Suprapubic skin (tissue), 4 donors: ENCODE data around the gene PACRG.

Experiments used
- POLR2A ChIP-seq, 2 donors: fragments of 450-650 bp; IDR thresholded peaks; one replicate each; pipeline ENCODE4 v1.6.1; 2017; ENCODE audit warnings: antibody characterized with exemption in 2 of 2, mild to moderate bottlenecking in 2 of 2, moderate library complexity in 2 of 2
- POLR2AphosphoS5 ChIP-seq, 3 donors: sonication (generic); formaldehyde crosslinking; IDR thresholded peaks; one replicate each; pipeline ENCODE4 v1.6.1; 2017; ENCODE audit warnings: antibody characterized with exemption in 3 of 3
- TF ChIP-seq, protein P1 (sequence below), 2 donors: fragments of 200-600 bp in 1 of 2; fragments of 450-650 bp in 1 of 2; sonication (generic) in 1 of 2; IDR thresholded peaks; one replicate each; pipeline ENCODE4 v1.5.1; 2016 to 2019; ENCODE audit warnings: antibody characterized with exemption in 2 of 2, mild to moderate bottlenecking in 1 of 2, moderate library complexity in 1 of 2

DNA sequence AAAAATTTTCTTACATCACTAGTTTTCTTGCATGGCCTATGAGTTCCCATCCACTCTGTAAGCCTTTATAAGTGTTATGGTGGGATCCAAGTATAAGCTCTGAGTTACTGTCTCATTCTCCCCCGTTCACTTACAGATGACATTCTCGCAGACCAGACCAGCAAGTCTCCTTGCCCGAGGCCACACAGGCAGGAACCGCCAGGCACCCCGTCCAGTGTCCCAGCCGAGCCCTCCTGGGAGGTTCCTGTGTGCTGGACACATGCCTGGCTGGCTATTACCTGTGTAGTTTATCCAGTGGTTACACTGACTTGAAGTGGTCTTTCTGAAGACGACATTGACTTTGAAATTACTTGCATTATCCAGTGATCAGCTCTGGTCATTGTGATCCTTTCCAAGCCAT lies 451.9 kb downstream of the PACRG start:
- TF ChIP-seq, protein P1, sequence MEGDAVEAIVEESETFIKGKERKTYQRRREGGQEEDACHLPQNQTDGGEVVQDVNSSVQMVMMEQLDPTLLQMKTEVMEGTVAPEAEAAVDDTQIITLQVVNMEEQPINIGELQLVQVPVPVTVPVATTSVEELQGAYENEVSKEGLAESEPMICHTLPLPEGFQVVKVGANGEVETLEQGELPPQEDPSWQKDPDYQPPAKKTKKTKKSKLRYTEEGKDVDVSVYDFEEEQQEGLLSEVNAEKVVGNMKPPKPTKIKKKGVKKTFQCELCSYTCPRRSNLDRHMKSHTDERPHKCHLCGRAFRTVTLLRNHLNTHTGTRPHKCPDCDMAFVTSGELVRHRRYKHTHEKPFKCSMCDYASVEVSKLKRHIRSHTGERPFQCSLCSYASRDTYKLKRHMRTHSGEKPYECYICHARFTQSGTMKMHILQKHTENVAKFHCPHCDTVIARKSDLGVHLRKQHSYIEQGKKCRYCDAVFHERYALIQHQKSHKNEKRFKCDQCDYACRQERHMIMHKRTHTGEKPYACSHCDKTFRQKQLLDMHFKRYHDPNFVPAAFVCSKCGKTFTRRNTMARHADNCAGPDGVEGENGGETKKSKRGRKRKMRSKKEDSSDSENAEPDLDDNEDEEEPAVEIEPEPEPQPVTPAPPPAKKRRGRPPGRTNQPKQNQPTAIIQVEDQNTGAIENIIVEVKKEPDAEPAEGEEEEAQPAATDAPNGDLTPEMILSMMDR (IDR thresholded peaks at IDR 0.05) = no peak
- TF ChIP-seq POLR2A (IDR thresholded peaks at IDR 0.05) (no peak), POLR2AphosphoS5 (IDR thresholded peaks at IDR 0.05) (no peak)
